CD14-positive monocyte (primary cell): Measurements from ENCODE around the gene AP4E1. TPM values are rescaled to one million over a fixed set of nuclear protein-coding genes. Genes with fewer than 3 reads are reported as not detected.
"Not testable (repeated sequence)": the region's sequence is repeated elsewhere in the genome, so short reads cannot be mapped to it uniquely, and the experiment has no call there.

ENCODE experiments used
- DNase-seq, 3 donors: peaks; one replicate each; pipeline ENCODE4 v3.0.0-alpha.2; 2011 to 2022
- H2AFZ ChIP-seq: 2 replicates; pipeline ENCODE4 v1.6.0; 2012; ENCODE audit warnings: mild to moderate bottlenecking, low read depth, low read length, inconsistent platforms; ENCODE audit not compliant: insufficient read depth, poor library complexity, severe bottlenecking
- H3K27ac ChIP-seq, 2 donors: 1 replicate in 1 of 2; 2 replicates in 1 of 2; pipeline ENCODE4 v1.5.1; 2012 to 2013; ENCODE audit warnings: low read length in 2 of 2, control low read depth in 1 of 2, inconsistent platforms in 1 of 2, low read depth in 1 of 2, mild to moderate bottlenecking in 1 of 2
- H3K27me3 ChIP-seq, 2 donors: one replicate each; pipeline versions ENCODE4 v1.6.0 to v1.6.1; 2011 to 2013; ENCODE audit warnings: low read length in 2 of 2; ENCODE audit not compliant: control insufficient read depth in 2 of 2, insufficient read depth in 2 of 2
- H3K36me3 ChIP-seq, 2 donors: replicated peaks in 1 of 2; 1 replicate in 1 of 2; 2 replicates in 1 of 2; pipeline versions ENCODE4 v1.5.1 to v1.6.1; 2012 to 2013; ENCODE audit warnings: low read length in 2 of 2, control low read depth in 1 of 2, inconsistent platforms in 1 of 2, mild to moderate bottlenecking in 1 of 2; ENCODE audit not compliant: insufficient read depth in 2 of 2, control insufficient read depth in 1 of 2
- H3K4me1 ChIP-seq, 2 donors: 1 replicate in 1 of 2; 2 replicates in 1 of 2; pipeline versions ENCODE4 v1.5.1 to v1.6.1; 2012 to 2013; ENCODE audit warnings: low read length in 2 of 2, control low read depth in 1 of 2, inconsistent platforms in 1 of 2, mild to moderate bottlenecking in 1 of 2, moderate library complexity in 1 of 2; ENCODE audit not compliant: insufficient read depth in 2 of 2, control insufficient read depth in 1 of 2
- H3K4me2 ChIP-seq: replicated peaks from 2 replicates; pipeline ENCODE3; 2012; ENCODE audit warnings: low read length, moderate library complexity, mild to moderate bottlenecking; ENCODE audit not compliant: poor library complexity, severe bottlenecking; ENCODE audit errors: extremely low read depth
- H3K4me3 ChIP-seq, 3 experiments: fragments of 200-600 bp in 1 of 3; sonication (generic) in 1 of 3; replicated peaks in 1 of 3; 1 replicate in 2 of 3; 2 replicates in 1 of 3; pipeline ENCODE4 v1.5.1; 2011 to 2013; ENCODE audit warnings: low read length in 3 of 3, mild to moderate bottlenecking in 3 of 3, control low read depth in 2 of 3, low read depth in 2 of 3, inconsistent platforms in 1 of 3, moderate library complexity in 1 of 3
- H3K79me2 ChIP-seq: 2 replicates; pipeline ENCODE4 v1.6.0; 2012; ENCODE audit warnings: mild to moderate bottlenecking, control low read depth, inconsistent platforms, low read length, moderate library complexity; ENCODE audit not compliant: insufficient read depth
- H3K9ac ChIP-seq: 2 replicates; pipeline ENCODE4 v1.6.0; 2017; ENCODE audit warnings: low read length, mild to moderate bottlenecking; ENCODE audit not compliant: insufficient read depth, poor library complexity, severe bottlenecking
- H3K9me3 ChIP-seq, 2 donors: replicated peaks in 1 of 2; 1 replicate in 1 of 2; 2 replicates in 1 of 2; pipeline versions ENCODE4 v1.5.1 to v1.6.1; 2012 to 2013; ENCODE audit warnings: low read length in 2 of 2, control low read depth in 1 of 2; ENCODE audit not compliant: control insufficient read depth in 1 of 2, insufficient read depth in 1 of 2
- H4K20me1 ChIP-seq: 2 replicates; pipeline ENCODE4 v1.6.0; 2012; ENCODE audit warnings: mild to moderate bottlenecking, low read length, control low read depth, moderate library complexity; ENCODE audit not compliant: insufficient read depth
- H3K27ac Mint-ChIP-seq, 7 donors: one replicate each; pipeline ENCODE4 v1.8.0; 2020; ENCODE audit warnings: mild to moderate bottlenecking in 7 of 7, mixed read lengths in 7 of 7, moderate library complexity in 6 of 7, inconsistent platforms in 2 of 7
- H3K27me3 Mint-ChIP-seq, 3 donors: one replicate each; pipeline ENCODE4 v1.8.0; 2021 to 2022; ENCODE audit warnings: low read depth in 3 of 3, mild to moderate bottlenecking in 3 of 3, mixed read lengths in 3 of 3, moderate library complexity in 3 of 3, inconsistent platforms in 1 of 3
- H3K36me3 Mint-ChIP-seq, 2 donors: one replicate each; pipeline ENCODE4 v1.8.0; 2020; ENCODE audit warnings: mixed read lengths in 2 of 2, inconsistent platforms in 1 of 2, mild to moderate bottlenecking in 1 of 2
- H3K4me1 Mint-ChIP-seq: one replicate; pipeline ENCODE4 v1.8.0; 2020; ENCODE audit warnings: mild to moderate bottlenecking, mixed read lengths
- H3K4me3 Mint-ChIP-seq, 2 donors: one replicate each; pipeline ENCODE4 v1.8.0; 2020; ENCODE audit warnings: mild to moderate bottlenecking in 2 of 2, mixed read lengths in 2 of 2, moderate library complexity in 1 of 2
- H3K9me3 Mint-ChIP-seq, 7 donors: one replicate each; pipeline ENCODE4 v1.8.0; 2020 to 2022; ENCODE audit warnings: mixed read lengths in 7 of 7, mild to moderate bottlenecking in 6 of 7, moderate library complexity in 6 of 7, inconsistent platforms in 2 of 7
- WGBS: methylation state at CpG from one replicate; pipeline ENCODE4 v1.1.5; 2013; ENCODE audit warnings: missing lambda C conversion rate; ENCODE audit not compliant: insufficient coverage; 5-methylcytosine and 5-hydroxymethylcytosine counted together
- intact Hi-C, 2 donors: fragments of 100-400 bp; cut with micrococcal nuclease; formaldehyde crosslinking; loops; one replicate each; pipeline versions ENCODE4 v1.15.0 to v1.15.1; 2023
- polyA plus RNA-seq, 3 donors: library from polyadenylated mRNA; depleted of rRNA in 1 of 3; unstranded in 2 of 3; stranded (reverse) in 1 of 3; fragments of 300-500 nt in 2 of 3; fragments of >200 nt in 1 of 3; fragmentation: Illumina TruSeq in 2 of 3; gene quantifications; 1 replicate in 2 of 3; 2 replicates in 1 of 3; pipeline ENCODE4 v1.2.3, GENCODE V29; 2012 to 2021
- TF ChIP-seq, protein P1 (sequence below): fragments of 200-600 bp; IDR thresholded peaks from one replicate; pipeline ENCODE4 v1.8.0; 2022; ENCODE audit warnings: antibody characterized with exemption, mild to moderate bottlenecking

Gene AP4E1
- polyA plus RNA-seq, 3 donors: 4.1 to 7.7 (median 5.3) TPM

DNA sequence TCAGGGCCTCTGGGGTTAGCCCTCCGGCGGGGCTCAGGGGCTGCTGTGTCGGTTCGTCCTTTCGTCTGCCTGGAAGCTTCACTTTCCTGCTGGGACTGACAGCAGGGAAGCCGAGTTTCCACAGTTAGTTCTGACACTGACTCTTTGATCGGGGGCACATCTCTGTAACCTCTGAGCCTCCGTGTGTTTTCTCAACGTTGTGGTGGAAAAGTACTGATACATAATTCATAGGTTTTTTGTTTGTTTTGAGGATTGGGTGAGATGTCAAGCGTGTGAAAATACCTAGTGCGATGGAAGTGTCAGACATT, 481 bp downstream of the AP4E1 start:
- H3K4me3 ChIP-seq: peak overlapping the region; percentile 72 to 96 (median 95)
- peak overlapping the region; percentile 94 for H3K4me2 ChIP-seq
- Mint-ChIP-seq H3K4me1 (peaks cover 39% of the 10 kb centered on the region), H3K4me3 (peak overlapping the region; percentile 97 to 100), H3K27me3 (peaks cover 0 to 2% (median 0%) of the 10 kb centered on the region in 3 donors), H3K36me3 (peaks cover 11 to 13% of the 10 kb centered on the region in 2 donors), H3K9me3 (no peaks in the 10 kb centered on the region), H3K27ac (peak overlapping the region; percentile 62 to 94 (median 90))
- TF ChIP-seq, protein P1, sequence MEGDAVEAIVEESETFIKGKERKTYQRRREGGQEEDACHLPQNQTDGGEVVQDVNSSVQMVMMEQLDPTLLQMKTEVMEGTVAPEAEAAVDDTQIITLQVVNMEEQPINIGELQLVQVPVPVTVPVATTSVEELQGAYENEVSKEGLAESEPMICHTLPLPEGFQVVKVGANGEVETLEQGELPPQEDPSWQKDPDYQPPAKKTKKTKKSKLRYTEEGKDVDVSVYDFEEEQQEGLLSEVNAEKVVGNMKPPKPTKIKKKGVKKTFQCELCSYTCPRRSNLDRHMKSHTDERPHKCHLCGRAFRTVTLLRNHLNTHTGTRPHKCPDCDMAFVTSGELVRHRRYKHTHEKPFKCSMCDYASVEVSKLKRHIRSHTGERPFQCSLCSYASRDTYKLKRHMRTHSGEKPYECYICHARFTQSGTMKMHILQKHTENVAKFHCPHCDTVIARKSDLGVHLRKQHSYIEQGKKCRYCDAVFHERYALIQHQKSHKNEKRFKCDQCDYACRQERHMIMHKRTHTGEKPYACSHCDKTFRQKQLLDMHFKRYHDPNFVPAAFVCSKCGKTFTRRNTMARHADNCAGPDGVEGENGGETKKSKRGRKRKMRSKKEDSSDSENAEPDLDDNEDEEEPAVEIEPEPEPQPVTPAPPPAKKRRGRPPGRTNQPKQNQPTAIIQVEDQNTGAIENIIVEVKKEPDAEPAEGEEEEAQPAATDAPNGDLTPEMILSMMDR: no peak
- WGBS: 0% methylated on average over 6 of the region's 11 CpGs
- H3K27ac ChIP-seq: peak overlapping the region; percentile 51 to 92
- intact Hi-C loops: loop anchor here in 1 of 2 donors (2.0 to 5.0 kb wide), 2 partner anchors 24 to 232 kb away; no protein-coding TSS in a partner anchor
- H4K20me1 ChIP-seq: peaks cover 20% of the 10 kb centered on the region
- H3K36me3 ChIP-seq: peaks cover 16% of the 10 kb centered on the region in 2 donors
- no peaks in the 10 kb centered on the region for H3K27me3 ChIP-seq
- H3K9me3 ChIP-seq: no peaks in the 10 kb centered on the region
- H3K4me1 ChIP-seq: peaks cover 43 to 47% of the 10 kb centered on the region in 2 donors
- DNase-seq: no peak
- H3K79me2 ChIP-seq: peaks cover 56% of the 10 kb centered on the region
- peak overlapping the region; percentile 100 for H2AFZ ChIP-seq
- H3K9ac ChIP-seq: peak overlapping the region; percentile 91

DNA sequence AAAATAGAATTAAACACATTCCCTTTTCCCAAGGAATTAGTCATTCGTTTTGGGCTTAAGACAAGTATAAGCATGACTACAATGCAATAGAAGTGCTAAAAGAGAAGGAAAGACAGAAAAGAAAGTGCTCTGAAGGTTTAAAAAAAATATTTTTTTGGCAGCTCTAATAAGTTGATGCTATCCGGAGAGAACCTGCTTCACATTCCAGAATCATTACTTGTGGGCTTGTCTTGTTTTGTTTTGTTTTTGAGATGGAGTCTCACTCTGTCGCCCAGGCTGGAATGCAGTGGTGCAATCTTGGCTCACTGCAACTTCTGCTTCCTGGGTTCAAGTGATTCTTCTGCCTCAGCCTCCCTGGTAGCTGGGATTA, 1.9 kb downstream of the AP4E1 start:
- Mint-ChIP-seq H3K36me3 (peaks cover 15 to 25% of the 10 kb centered on the region in 2 donors), H3K4me1 (peaks cover 39% of the 10 kb centered on the region), H3K4me3 (peak overlapping the region in 1 of 2 donors; percentile 71), H3K27ac (peak overlapping the region; percentile 3 to 79 (median 72))
- not testable (repeated sequence) for H3K27me3 ChIP-seq, H3K9me3 ChIP-seq, DNase-seq, H3K27me3 Mint-ChIP-seq, H2AFZ ChIP-seq, H3K9me3 Mint-ChIP-seq, H3K9ac ChIP-seq
- intact Hi-C loops: loop anchor here in 1 of 2 donors (10.0 kb wide), 1 partner anchor 556 kb away; the partner anchor contains the start of gene GABPB1
- Histone ChIP-seq H3K36me3 (peaks cover 24 to 30% of the 10 kb centered on the region in 2 donors), H3K4me1 (peaks cover 43 to 47% of the 10 kb centered on the region in 2 donors), H3K4me3 (peak overlapping the region in 1 of 3 experiments; percentile 95), H3K79me2 (peaks cover 56% of the 10 kb centered on the region), H4K20me1 (peaks cover 24% of the 10 kb centered on the region), H3K4me2 (peak overlapping the region; percentile 28), H3K27ac (peak overlapping the region in 1 of 2 donors; percentile 63)
- WGBS: no CpG with 5 or more reads among the region's 3 CpGs
